CD14-positive monocyte (primary cell): Measurements from ENCODE around the gene NXPH2. TPM values are rescaled to one million over a fixed set of nuclear protein-coding genes. Genes with fewer than 3 reads are reported as not detected.

Experiments
- DNase-seq, 3 donors: peaks; one replicate each; pipeline ENCODE4 v3.0.0-alpha.2; 2011 to 2022
- H2AFZ ChIP-seq: 2 replicates; pipeline ENCODE4 v1.6.0; 2012; ENCODE audit warnings: mild to moderate bottlenecking, low read depth, low read length, inconsistent platforms; ENCODE audit not compliant: insufficient read depth, poor library complexity, severe bottlenecking
- H3K27ac ChIP-seq, 2 donors: 1 replicate in 1 of 2; 2 replicates in 1 of 2; pipeline ENCODE4 v1.5.1; 2012 to 2013; ENCODE audit warnings: low read length in 2 of 2, control low read depth in 1 of 2, inconsistent platforms in 1 of 2, low read depth in 1 of 2, mild to moderate bottlenecking in 1 of 2
- H3K27me3 ChIP-seq, 2 donors: one replicate each; pipeline versions ENCODE4 v1.6.0 to v1.6.1; 2011 to 2013; ENCODE audit warnings: low read length in 2 of 2; ENCODE audit not compliant: control insufficient read depth in 2 of 2, insufficient read depth in 2 of 2
- H3K36me3 ChIP-seq, 2 donors: replicated peaks in 1 of 2; 1 replicate in 1 of 2; 2 replicates in 1 of 2; pipeline versions ENCODE4 v1.5.1 to v1.6.1; 2012 to 2013; ENCODE audit warnings: low read length in 2 of 2, control low read depth in 1 of 2, inconsistent platforms in 1 of 2, mild to moderate bottlenecking in 1 of 2; ENCODE audit not compliant: insufficient read depth in 2 of 2, control insufficient read depth in 1 of 2
- H3K4me1 ChIP-seq, 2 donors: 1 replicate in 1 of 2; 2 replicates in 1 of 2; pipeline versions ENCODE4 v1.5.1 to v1.6.1; 2012 to 2013; ENCODE audit warnings: low read length in 2 of 2, control low read depth in 1 of 2, inconsistent platforms in 1 of 2, mild to moderate bottlenecking in 1 of 2, moderate library complexity in 1 of 2; ENCODE audit not compliant: insufficient read depth in 2 of 2, control insufficient read depth in 1 of 2
- H3K4me2 ChIP-seq: replicated peaks from 2 replicates; pipeline ENCODE3; 2012; ENCODE audit warnings: low read length, moderate library complexity, mild to moderate bottlenecking; ENCODE audit not compliant: poor library complexity, severe bottlenecking; ENCODE audit errors: extremely low read depth
- H3K4me3 ChIP-seq, 3 experiments: fragments of 200-600 bp in 1 of 3; sonication (generic) in 1 of 3; replicated peaks in 1 of 3; 1 replicate in 2 of 3; 2 replicates in 1 of 3; pipeline ENCODE4 v1.5.1; 2011 to 2013; ENCODE audit warnings: low read length in 3 of 3, mild to moderate bottlenecking in 3 of 3, control low read depth in 2 of 3, low read depth in 2 of 3, inconsistent platforms in 1 of 3, moderate library complexity in 1 of 3
- H3K79me2 ChIP-seq: 2 replicates; pipeline ENCODE4 v1.6.0; 2012; ENCODE audit warnings: mild to moderate bottlenecking, control low read depth, inconsistent platforms, low read length, moderate library complexity; ENCODE audit not compliant: insufficient read depth
- H3K9ac ChIP-seq: 2 replicates; pipeline ENCODE4 v1.6.0; 2017; ENCODE audit warnings: low read length, mild to moderate bottlenecking; ENCODE audit not compliant: insufficient read depth, poor library complexity, severe bottlenecking
- H3K9me3 ChIP-seq, 2 donors: replicated peaks in 1 of 2; 1 replicate in 1 of 2; 2 replicates in 1 of 2; pipeline versions ENCODE4 v1.5.1 to v1.6.1; 2012 to 2013; ENCODE audit warnings: low read length in 2 of 2, control low read depth in 1 of 2; ENCODE audit not compliant: control insufficient read depth in 1 of 2, insufficient read depth in 1 of 2
- H4K20me1 ChIP-seq: 2 replicates; pipeline ENCODE4 v1.6.0; 2012; ENCODE audit warnings: mild to moderate bottlenecking, low read length, control low read depth, moderate library complexity; ENCODE audit not compliant: insufficient read depth
- H3K27ac Mint-ChIP-seq, 7 donors: one replicate each; pipeline ENCODE4 v1.8.0; 2020; ENCODE audit warnings: mild to moderate bottlenecking in 7 of 7, mixed read lengths in 7 of 7, moderate library complexity in 6 of 7, inconsistent platforms in 2 of 7
- H3K27me3 Mint-ChIP-seq, 3 donors: one replicate each; pipeline ENCODE4 v1.8.0; 2021 to 2022; ENCODE audit warnings: low read depth in 3 of 3, mild to moderate bottlenecking in 3 of 3, mixed read lengths in 3 of 3, moderate library complexity in 3 of 3, inconsistent platforms in 1 of 3
- H3K36me3 Mint-ChIP-seq, 2 donors: one replicate each; pipeline ENCODE4 v1.8.0; 2020; ENCODE audit warnings: mixed read lengths in 2 of 2, inconsistent platforms in 1 of 2, mild to moderate bottlenecking in 1 of 2
- H3K4me1 Mint-ChIP-seq: one replicate; pipeline ENCODE4 v1.8.0; 2020; ENCODE audit warnings: mild to moderate bottlenecking, mixed read lengths
- H3K4me3 Mint-ChIP-seq, 2 donors: one replicate each; pipeline ENCODE4 v1.8.0; 2020; ENCODE audit warnings: mild to moderate bottlenecking in 2 of 2, mixed read lengths in 2 of 2, moderate library complexity in 1 of 2
- H3K9me3 Mint-ChIP-seq, 7 donors: one replicate each; pipeline ENCODE4 v1.8.0; 2020 to 2022; ENCODE audit warnings: mixed read lengths in 7 of 7, mild to moderate bottlenecking in 6 of 7, moderate library complexity in 6 of 7, inconsistent platforms in 2 of 7
- CTCF ChIP-seq: fragments of 200-600 bp; IDR thresholded peaks from one replicate; pipeline ENCODE4 v1.8.0; 2022; ENCODE audit warnings: antibody characterized with exemption, mild to moderate bottlenecking
- WGBS: methylation state at CpG from one replicate; pipeline ENCODE4 v1.1.5; 2013; ENCODE audit warnings: missing lambda C conversion rate; ENCODE audit not compliant: insufficient coverage; 5-methylcytosine and 5-hydroxymethylcytosine counted together
- intact Hi-C, 2 donors: fragments of 100-400 bp; cut with micrococcal nuclease; formaldehyde crosslinking; loops; one replicate each; pipeline versions ENCODE4 v1.15.0 to v1.15.1; 2023
- polyA plus RNA-seq, 3 donors: library from polyadenylated mRNA; depleted of rRNA in 1 of 3; unstranded in 2 of 3; stranded (reverse) in 1 of 3; fragments of 300-500 nt in 2 of 3; fragments of >200 nt in 1 of 3; fragmentation: Illumina TruSeq in 2 of 3; gene quantifications; 1 replicate in 2 of 3; 2 replicates in 1 of 3; pipeline ENCODE4 v1.2.3, GENCODE V29; 2012 to 2021

The NXPH2 gene
- polyA plus RNA-seq, 3 donors, result not detected

GRCh38 chr2:138782383-138782782 is 2.2 kb upstream of the NXPH2 start:
- H3K4me1 ChIP-seq, result no peaks in the 10 kb centered on the region
- no peak overlapping the region for H2AFZ ChIP-seq
- H3K27me3 ChIP-seq, result peaks cover 55 to 56% of the 10 kb centered on the region in 2 donors
- Mint-ChIP-seq H3K27ac (no peak overlapping the region), H3K27me3 (peaks cover 47 to 55% (median 54%) of the 10 kb centered on the region in 3 donors), H3K4me3 (peak overlapping the region in 1 of 2 donors; percentile 47), H3K4me1 (peaks cover 8% of the 10 kb centered on the region), H3K36me3 (peaks cover 0 to 3% of the 10 kb centered on the region in 2 donors), H3K9me3 (peaks cover 0 to 9% (median 2%) of the 10 kb centered on the region in 7 donors)
- H3K4me2 ChIP-seq, result no peak overlapping the region
- no peak overlapping the region for H3K27ac ChIP-seq
- no peaks in the 10 kb centered on the region for H4K20me1 ChIP-seq
- no peak overlapping the region for H3K9ac ChIP-seq
- H3K4me3 ChIP-seq, result no peak overlapping the region
- H3K79me2 ChIP-seq, result no peaks in the 10 kb centered on the region
- no peak for DNase-seq
- H3K9me3 ChIP-seq, result peaks cover 0 to 12% of the 10 kb centered on the region in 2 donors
- intact Hi-C loops, result no loop called here
- no peaks in the 10 kb centered on the region for H3K36me3 ChIP-seq
- TF ChIP-seq CTCF, result no peak
- WGBS, result 89% methylated on average over 3 of the region's 5 CpGs

- WGBS, result 31% methylated on average over 17 of the region's 19 CpGs
- H3K36me3 Mint-ChIP-seq, result peaks cover 0 to 3% of the 10 kb centered on the region in 2 donors
- DNase-seq, result no peak
Observed at GRCh38 chr2:138780908-138781307, 718 bp upstream of the NXPH2 start.

More at GRCh38 chr2:138780908-138781307, 718 bp upstream of the NXPH2 start:
- Histone ChIP-seq H3K79me2 (no peaks in the 10 kb centered on the region), H3K36me3 (no peaks in the 10 kb centered on the region), H3K9ac (no peak overlapping the region), H3K4me3 (no peak overlapping the region), H2AFZ (no peak overlapping the region), H3K9me3 (peaks cover 0 to 12% of the 10 kb centered on the region in 2 donors), H4K20me1 (no peaks in the 10 kb centered on the region), H3K4me2 (no peak overlapping the region), H3K4me1 (no peaks in the 10 kb centered on the region), H3K27ac (no peak overlapping the region), H3K27me3 (peaks cover 61 to 66% of the 10 kb centered on the region in 2 donors)
- intact Hi-C loops, result no loop called here
- no peak for TF ChIP-seq CTCF
- peaks cover 8% of the 10 kb centered on the region for H3K4me1 Mint-ChIP-seq
- H3K4me3 Mint-ChIP-seq, result peak overlapping the region in 1 of 2 donors; percentile 66
- peaks cover 50 to 58% (median 56%) of the 10 kb centered on the region in 3 donors for H3K27me3 Mint-ChIP-seq
- H3K9me3 Mint-ChIP-seq, result peaks cover 0 to 9% (median 2%) of the 10 kb centered on the region in 7 donors
- no peak overlapping the region for H3K27ac Mint-ChIP-seq
